Measurements from ENCODE around the gene MCTP2. TPM values are rescaled to one million over a fixed set of nuclear protein-coding genes. Genes with fewer than 3 reads are reported as not detected.

The MCTP2 gene
- total RNA-seq, 1 experiment from 2014 or later, result 7.4 TPM

DNA sequence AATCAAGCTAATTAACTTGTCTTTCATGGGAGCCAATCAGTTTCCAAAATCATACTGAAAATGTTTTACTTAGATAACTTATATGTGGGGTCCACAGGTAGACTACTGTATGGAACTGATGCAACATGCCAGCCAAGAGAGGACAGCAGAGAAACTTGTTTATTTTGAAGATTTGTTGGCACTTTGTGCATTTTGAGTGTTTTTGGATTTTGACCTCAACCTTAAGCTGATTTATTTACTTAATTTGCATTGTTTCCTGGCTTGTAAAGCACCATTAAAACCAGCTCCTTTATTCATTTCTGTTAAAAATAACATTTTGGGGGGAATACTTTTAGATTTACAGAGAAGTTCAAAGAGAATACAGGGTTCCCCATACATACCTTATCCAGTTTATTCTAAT, 166.6 kb downstream of the MCTP2 start:
- DNase-seq (ENCODE audit: low spot score) (no peak), ATAC-seq (no peak)
- peaks cover 34% of the 10 kb centered on the region for H3K4me1 Mint-ChIP-seq
- ChIA-PET POLR2A (no interaction called here), CTCF (interaction anchor here (0.7 to 1.4 kb wide), 2 partner anchors 15 to 22 kb away, joined by 3 read pairs; no protein-coding TSS in a partner anchor)
- H3K4me3 Mint-ChIP-seq, result no peak overlapping the region
- no peak overlapping the region for H3K27ac Mint-ChIP-seq
- no peaks in the 10 kb centered on the region for H3K27me3 Mint-ChIP-seq (ENCODE audit: low read depth)
- TF ChIP-seq PREB (CRISPR knock-in tag; IDR thresholded peaks at IDR 0.05; ENCODE audit: borderline replicate concordance) (no peak), ELF4 (CRISPR knock-in tag; IDR thresholded peaks at IDR 0.05; ENCODE audit: low read depth) (no peak), TEAD1 (CRISPR knock-in tag; IDR thresholded peaks at IDR 0.05) (no peak), TP53 (CRISPR knock-in tag; IDR thresholded peaks at IDR 0.05) (no peak), ETV6 (CRISPR knock-in tag; IDR thresholded peaks at IDR 0.05) (no peak), ZNF121 (CRISPR knock-in tag; IDR thresholded peaks at IDR 0.05) (no peak), FOXJ3 (CRISPR knock-in tag; IDR thresholded peaks at IDR 0.05; ENCODE audit: borderline replicate concordance) (no peak), EMX1 (CRISPR knock-in tag; IDR thresholded peaks at IDR 0.05) (no peak), NR1H2 (CRISPR knock-in tag; IDR thresholded peaks at IDR 0.05) (no peak), FOXP4 (CRISPR knock-in tag; IDR thresholded peaks at IDR 0.05) (no peak), JAZF1 (CRISPR knock-in tag; IDR thresholded peaks at IDR 0.05) (no peak), ZNF232 (CRISPR knock-in tag; IDR thresholded peaks at IDR 0.05) (no peak), IRF1 (CRISPR knock-in tag; IDR thresholded peaks at IDR 0.05) (no peak), CDX4 (CRISPR knock-in tag; IDR thresholded peaks at IDR 0.05; ENCODE audit: borderline replicate concordance) (no peak)
- TF ChIP-seq, protein P1, sequence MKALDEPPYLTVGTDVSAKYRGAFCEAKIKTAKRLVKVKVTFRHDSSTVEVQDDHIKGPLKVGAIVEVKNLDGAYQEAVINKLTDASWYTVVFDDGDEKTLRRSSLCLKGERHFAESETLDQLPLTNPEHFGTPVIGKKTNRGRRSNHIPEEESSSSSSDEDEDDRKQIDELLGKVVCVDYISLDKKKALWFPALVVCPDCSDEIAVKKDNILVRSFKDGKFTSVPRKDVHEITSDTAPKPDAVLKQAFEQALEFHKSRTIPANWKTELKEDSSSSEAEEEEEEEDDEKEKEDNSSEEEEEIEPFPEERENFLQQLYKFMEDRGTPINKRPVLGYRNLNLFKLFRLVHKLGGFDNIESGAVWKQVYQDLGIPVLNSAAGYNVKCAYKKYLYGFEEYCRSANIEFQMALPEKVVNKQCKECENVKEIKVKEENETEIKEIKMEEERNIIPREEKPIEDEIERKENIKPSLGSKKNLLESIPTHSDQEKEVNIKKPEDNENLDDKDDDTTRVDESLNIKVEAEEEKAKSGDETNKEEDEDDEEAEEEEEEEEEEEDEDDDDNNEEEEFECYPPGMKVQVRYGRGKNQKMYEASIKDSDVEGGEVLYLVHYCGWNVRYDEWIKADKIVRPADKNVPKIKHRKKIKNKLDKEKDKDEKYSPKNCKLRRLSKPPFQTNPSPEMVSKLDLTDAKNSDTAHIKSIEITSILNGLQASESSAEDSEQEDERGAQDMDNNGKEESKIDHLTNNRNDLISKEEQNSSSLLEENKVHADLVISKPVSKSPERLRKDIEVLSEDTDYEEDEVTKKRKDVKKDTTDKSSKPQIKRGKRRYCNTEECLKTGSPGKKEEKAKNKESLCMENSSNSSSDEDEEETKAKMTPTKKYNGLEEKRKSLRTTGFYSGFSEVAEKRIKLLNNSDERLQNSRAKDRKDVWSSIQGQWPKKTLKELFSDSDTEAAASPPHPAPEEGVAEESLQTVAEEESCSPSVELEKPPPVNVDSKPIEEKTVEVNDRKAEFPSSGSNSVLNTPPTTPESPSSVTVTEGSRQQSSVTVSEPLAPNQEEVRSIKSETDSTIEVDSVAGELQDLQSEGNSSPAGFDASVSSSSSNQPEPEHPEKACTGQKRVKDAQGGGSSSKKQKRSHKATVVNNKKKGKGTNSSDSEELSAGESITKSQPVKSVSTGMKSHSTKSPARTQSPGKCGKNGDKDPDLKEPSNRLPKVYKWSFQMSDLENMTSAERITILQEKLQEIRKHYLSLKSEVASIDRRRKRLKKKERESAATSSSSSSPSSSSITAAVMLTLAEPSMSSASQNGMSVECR (CRISPR knock-in tag; IDR thresholded peaks at IDR 0.05; ENCODE audit: borderline replicate concordance), result no peak
- TF ChIP-seq, protein P2, sequence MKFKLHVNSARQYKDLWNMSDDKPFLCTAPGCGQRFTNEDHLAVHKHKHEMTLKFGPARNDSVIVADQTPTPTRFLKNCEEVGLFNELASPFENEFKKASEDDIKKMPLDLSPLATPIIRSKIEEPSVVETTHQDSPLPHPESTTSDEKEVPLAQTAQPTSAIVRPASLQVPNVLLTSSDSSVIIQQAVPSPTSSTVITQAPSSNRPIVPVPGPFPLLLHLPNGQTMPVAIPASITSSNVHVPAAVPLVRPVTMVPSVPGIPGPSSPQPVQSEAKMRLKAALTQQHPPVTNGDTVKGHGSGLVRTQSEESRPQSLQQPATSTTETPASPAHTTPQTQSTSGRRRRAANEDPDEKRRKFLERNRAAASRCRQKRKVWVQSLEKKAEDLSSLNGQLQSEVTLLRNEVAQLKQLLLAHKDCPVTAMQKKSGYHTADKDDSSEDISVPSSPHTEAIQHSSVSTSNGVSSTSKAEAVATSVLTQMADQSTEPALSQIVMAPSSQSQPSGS (CRISPR knock-in tag; IDR thresholded peaks at IDR 0.05; ENCODE audit: borderline replicate concordance, low read depth), result no peak
- TF ChIP-seq, protein P3, sequence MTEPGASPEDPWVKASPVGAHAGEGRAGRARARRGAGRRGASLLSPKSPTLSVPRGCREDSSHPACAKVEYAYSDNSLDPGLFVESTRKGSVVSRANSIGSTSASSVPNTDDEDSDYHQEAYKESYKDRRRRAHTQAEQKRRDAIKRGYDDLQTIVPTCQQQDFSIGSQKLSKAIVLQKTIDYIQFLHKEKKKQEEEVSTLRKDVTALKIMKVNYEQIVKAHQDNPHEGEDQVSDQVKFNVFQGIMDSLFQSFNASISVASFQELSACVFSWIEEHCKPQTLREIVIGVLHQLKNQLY (CRISPR knock-in tag; IDR thresholded peaks at IDR 0.05), result no peak
- TF ChIP-seq, protein P4, sequence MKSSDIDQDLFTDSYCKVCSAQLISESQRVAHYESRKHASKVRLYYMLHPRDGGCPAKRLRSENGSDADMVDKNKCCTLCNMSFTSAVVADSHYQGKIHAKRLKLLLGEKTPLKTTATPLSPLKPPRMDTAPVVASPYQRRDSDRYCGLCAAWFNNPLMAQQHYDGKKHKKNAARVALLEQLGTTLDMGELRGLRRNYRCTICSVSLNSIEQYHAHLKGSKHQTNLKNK (CRISPR knock-in tag; IDR thresholded peaks at IDR 0.05), result no peak
- no peaks in the 10 kb centered on the region for H3K36me3 Mint-ChIP-seq
- H3K9me3 Mint-ChIP-seq, result no peaks in the 10 kb centered on the region

All from WTC11 (cell line).